K562 (cell line): ENCODE data around the gene CCDC9. TPM values are rescaled to one million over a fixed set of nuclear protein-coding genes. Genes with fewer than 3 reads are reported as not detected.
A peak's percentile ranks its signal among the peaks of the same experiment; 100 is the strongest.

Experiments used
- CSDE1 ChIP-seq, 2 experiments: fragments of 450-650 bp; IDR thresholded peaks; 2 replicates each; pipeline ENCODE4 v1.6.1; 2016; ENCODE audit warnings: mild to moderate bottlenecking in 1 of 2
- ERF ChIP-seq: fragments of 450-650 bp; formaldehyde crosslinking; IDR thresholded peaks from 2 replicates; pipeline ENCODE4 v1.4.0; 2020; ENCODE audit warnings: mild to moderate bottlenecking, mixed read lengths
- FOXA3 ChIP-seq, 2 experiments: fragments of 450-650 bp in 1 of 2; sonication (generic) in 1 of 2; formaldehyde crosslinking; IDR thresholded peaks in 1 of 2; conservative IDR thresholded peaks in 1 of 2; 2 replicates each; pipeline versions ENCODE4 v1.4.0 to v1.8.0; 2020 to 2022; ENCODE audit warnings: mild to moderate bottlenecking in 2 of 2, missing genetic modification reagents in 1 of 2
- GTF2E2 ChIP-seq: fragments of 200-800 bp; sonication (Bioruptor generic); IDR thresholded peaks from 2 replicates; pipeline ENCODE4 v1.6.1; 2016; ENCODE audit warnings: missing genetic modification characterization, missing compliant biosample characterization
- KDM2B ChIP-seq: fragments of 250-450 bp; sonication (Bioruptor Pico); IDR thresholded peaks from 2 replicates; pipeline ENCODE4 v1.8.0; 2021; ENCODE audit warnings: mild to moderate bottlenecking, moderate library complexity
- KLF6 ChIP-seq: fragments of 250-450 bp; sonication (Bioruptor Pico); IDR thresholded peaks from 2 replicates; pipeline ENCODE4 v1.4.0; 2020; ENCODE audit warnings: mild to moderate bottlenecking, moderate library complexity, borderline replicate concordance
- LARP7 ChIP-seq: fragments of 450-650 bp; IDR thresholded peaks from 2 replicates; pipeline ENCODE4 v1.6.1; 2016
- RBBP5 ChIP-seq: fragments of 200-600 bp; sonication (generic); IDR thresholded peaks from 2 replicates; pipeline ENCODE4 v1.6.1; 2012; ENCODE audit warnings: borderline replicate concordance, mild to moderate bottlenecking, low read length, control low read depth, inconsistent platforms; ENCODE audit not compliant: insufficient read depth, poor library complexity, severe bottlenecking
- SRSF7 ChIP-seq: fragments of 200-400 bp; formaldehyde crosslinking; optimal IDR thresholded peaks from 2 replicates; pipeline ENCODE3; 2017; ENCODE audit warnings: mild to moderate bottlenecking, low read depth, low read length
- TFAP4 ChIP-seq: sonication (generic); formaldehyde crosslinking; IDR thresholded peaks from 2 replicates; pipeline ENCODE4 v1.8.0; 2022; ENCODE audit warnings: missing genetic modification reagents, mild to moderate bottlenecking, moderate library complexity, borderline replicate concordance
- THRAP3 ChIP-seq: fragments of 450-650 bp; IDR thresholded peaks from 2 replicates; pipeline ENCODE4 v1.6.1; 2016; ENCODE audit warnings: mild to moderate bottlenecking, inconsistent platforms, borderline replicate concordance
- TOE1 ChIP-seq, 2 experiments: fragments of 450-650 bp in 1 of 2; sonication (generic) in 1 of 2; formaldehyde crosslinking in 1 of 2; IDR thresholded peaks; 2 replicates each; pipeline versions ENCODE4 v1.7.1 to v1.8.0; 2016 to 2022; ENCODE audit warnings: borderline replicate concordance in 2 of 2, mild to moderate bottlenecking in 2 of 2, antibody characterized with exemption in 1 of 2, inconsistent platforms in 1 of 2, low read depth in 1 of 2, missing genetic modification reagents in 1 of 2, moderate library complexity in 1 of 2
- TRIM24 ChIP-seq, 2 experiments: fragments of 450-650 bp; IDR thresholded peaks; 2 replicates each; pipeline ENCODE4 v1.6.1; 2016
- ZMIZ1 ChIP-seq, 2 experiments: fragments of 150-350 bp in 1 of 2; IDR thresholded peaks; 2 replicates each; pipeline ENCODE4 v1.6.1; 2012 to 2016; ENCODE audit warnings: low read depth in 2 of 2, low read length in 2 of 2, mild to moderate bottlenecking in 1 of 2, moderate library complexity in 1 of 2
- polyA plus RNA-seq, 8 experiments: library from polyadenylated mRNA; depleted of rRNA in 4 of 8; stranded (reverse) in 5 of 8; unstranded in 3 of 8; fragments of >200 nt; fragmentation: Nextera tagmentation in 2 of 8; fragmentation: Illumina TruSeq in 1 of 8; extraction: Ambion mirVana in 2 of 8; extraction: Trizol in 1 of 8; gene quantifications; 2 replicates each; pipeline versions ENCODE4 v1.2.1 to v1.2.3, GENCODE V29; 2011 to 2014; ENCODE audit warnings: inconsistent platforms in 1 of 8, missing spikeins in 1 of 8
- total RNA-seq, 7 experiments: library from RNA; depleted of rRNA in 6 of 7; stranded (reverse); fragments of >200 nt in 6 of 7; fragmentation: Illumina TruSeq in 2 of 7; extraction: Trizol in 2 of 7; gene quantifications; 2 replicates each; pipeline versions ENCODE4 v1.2.1 to v1.2.3, GENCODE V29; 2011 to 2021; ENCODE audit warnings: low replicate concordance in 1 of 7
- TF ChIP-seq, protein P1 (sequence below): fragments of 450-650 bp; IDR thresholded peaks from 2 replicates; pipeline ENCODE4 v1.7.1; 2018; ENCODE audit warnings: mild to moderate bottlenecking, low read depth; ENCODE audit not compliant: partially characterized antibody
- TF ChIP-seq, protein P2 (sequence below): fragments of 200-800 bp; sonication (Bioruptor generic); IDR thresholded peaks from 2 replicates; pipeline ENCODE4 v1.6.1; 2017; ENCODE audit warnings: missing genetic modification characterization, missing compliant biosample characterization

CCDC9 gene
- total and polyA plus RNA-seq, 9 of the 15 experiments (the other 6 are each of a cell fraction or from before 2014, with no cell fraction given): 0.23 to 38.6 (median 8.4) TPM

DNA sequence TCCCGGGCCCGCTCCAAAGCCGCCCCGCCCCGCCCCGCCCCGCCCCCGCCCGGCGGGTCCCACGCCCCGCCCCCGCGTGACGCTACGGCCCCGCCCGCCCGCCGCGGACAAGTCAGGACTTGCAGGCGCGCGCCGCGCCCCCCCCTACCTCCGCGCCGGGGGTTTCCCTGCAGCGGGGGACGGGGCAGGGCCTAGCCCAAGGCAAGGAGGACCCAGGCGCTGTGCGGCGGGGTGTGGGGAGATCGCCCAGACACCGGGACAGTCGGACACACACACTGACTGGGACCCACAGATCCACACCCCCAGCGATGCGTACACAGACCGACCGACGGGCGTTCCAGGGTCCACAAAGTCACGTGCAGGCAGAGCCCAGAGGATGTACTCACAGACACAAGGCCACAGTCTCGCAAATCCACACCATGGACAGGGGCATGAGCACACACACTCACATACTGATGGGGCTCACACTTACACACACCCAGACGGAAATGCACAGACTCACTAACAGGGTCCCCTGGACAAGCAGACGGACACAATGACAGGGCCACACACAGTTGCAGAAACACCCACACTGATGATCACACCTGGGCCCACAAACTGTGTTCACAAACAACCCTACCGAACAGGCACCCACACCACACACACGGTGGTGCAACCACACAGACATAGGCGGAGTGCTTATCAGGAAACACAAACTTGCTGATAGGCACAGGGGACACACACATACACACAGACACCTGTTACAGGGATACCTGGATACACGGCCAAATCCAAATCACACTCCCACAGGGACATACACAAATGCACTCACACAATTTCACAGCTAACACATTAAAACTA is 24.9 kb upstream of the CCDC9 start (continued):
- TF ChIP-seq, protein P1, sequence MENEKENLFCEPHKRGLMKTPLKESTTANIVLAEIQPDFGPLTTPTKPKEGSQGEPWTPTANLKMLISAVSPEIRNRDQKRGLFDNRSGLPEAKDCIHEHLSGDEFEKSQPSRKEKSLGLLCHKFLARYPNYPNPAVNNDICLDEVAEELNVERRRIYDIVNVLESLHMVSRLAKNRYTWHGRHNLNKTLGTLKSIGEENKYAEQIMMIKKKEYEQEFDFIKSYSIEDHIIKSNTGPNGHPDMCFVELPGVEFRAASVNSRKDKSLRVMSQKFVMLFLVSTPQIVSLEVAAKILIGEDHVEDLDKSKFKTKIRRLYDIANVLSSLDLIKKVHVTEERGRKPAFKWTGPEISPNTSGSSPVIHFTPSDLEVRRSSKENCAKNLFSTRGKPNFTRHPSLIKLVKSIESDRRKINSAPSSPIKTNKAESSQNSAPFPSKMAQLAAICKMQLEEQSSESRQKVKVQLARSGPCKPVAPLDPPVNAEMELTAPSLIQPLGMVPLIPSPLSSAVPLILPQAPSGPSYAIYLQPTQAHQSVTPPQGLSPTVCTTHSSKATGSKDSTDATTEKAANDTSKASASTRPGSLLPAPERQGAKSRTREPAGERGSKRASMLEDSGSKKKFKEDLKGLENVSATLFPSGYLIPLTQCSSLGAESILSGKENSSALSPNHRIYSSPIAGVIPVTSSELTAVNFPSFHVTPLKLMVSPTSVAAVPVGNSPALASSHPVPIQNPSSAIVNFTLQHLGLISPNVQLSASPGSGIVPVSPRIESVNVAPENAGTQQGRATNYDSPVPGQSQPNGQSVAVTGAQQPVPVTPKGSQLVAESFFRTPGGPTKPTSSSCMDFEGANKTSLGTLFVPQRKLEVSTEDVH: peak; percentile 17
- TF ChIP-seq KLF6 (CRISPR knock-in tag) (0 out of 2 replicates have a peak, but pooled peaks have one; percentile 13), CSDE1 (IDR thresholded peaks at IDR 0.05) (no peak), FOXA3 (CRISPR knock-in tag; conservative IDR thresholded peaks at IDR 0.05 in 1 of 2, IDR thresholded peaks at IDR 0.05 in 1 of 2) (0 out of 4 replicates have a peak, but pooled peaks of 1 of the 2 experiments have one; percentile 64), ZMIZ1 (IDR thresholded peaks at IDR 0.05; ENCODE audit: low read depth in 2 of 2, low read length in 2 of 2) (0 out of 4 replicates have a peak, but pooled peaks of 1 of the 2 experiments have one; percentile 3), TOE1 (IDR thresholded peaks at IDR 0.05; ENCODE audit: borderline replicate concordance) (peak; percentile 74; the same call in 1 of the 2 replicates), TOE1 (CRISPR knock-in tag; IDR thresholded peaks at IDR 0.05; ENCODE audit: borderline replicate concordance, low read depth) (no peak), ERF (0 out of 2 replicates have a peak, but pooled peaks have one; percentile 22), LARP7 (0 out of 2 replicates have a peak, but pooled peaks have one; percentile 19), GTF2E2 (tag) (0 out of 2 replicates have a peak, but pooled peaks have one; percentile 4), KDM2B (0 out of 2 replicates have a peak, but pooled peaks have one; percentile 26), SRSF7 (no peak), TRIM24 (IDR thresholded peaks at IDR 0.05) (0 out of 4 replicates have a peak, but pooled peaks of 1 of the 2 experiments have one; percentile 33), THRAP3 (0 out of 2 replicates have a peak, but pooled peaks have one; percentile 76), RBBP5 (no peak), TFAP4 (CRISPR knock-in tag) (peak; percentile 62; the same call in 1 of the 2 replicates)
- TF ChIP-seq, protein P2, sequence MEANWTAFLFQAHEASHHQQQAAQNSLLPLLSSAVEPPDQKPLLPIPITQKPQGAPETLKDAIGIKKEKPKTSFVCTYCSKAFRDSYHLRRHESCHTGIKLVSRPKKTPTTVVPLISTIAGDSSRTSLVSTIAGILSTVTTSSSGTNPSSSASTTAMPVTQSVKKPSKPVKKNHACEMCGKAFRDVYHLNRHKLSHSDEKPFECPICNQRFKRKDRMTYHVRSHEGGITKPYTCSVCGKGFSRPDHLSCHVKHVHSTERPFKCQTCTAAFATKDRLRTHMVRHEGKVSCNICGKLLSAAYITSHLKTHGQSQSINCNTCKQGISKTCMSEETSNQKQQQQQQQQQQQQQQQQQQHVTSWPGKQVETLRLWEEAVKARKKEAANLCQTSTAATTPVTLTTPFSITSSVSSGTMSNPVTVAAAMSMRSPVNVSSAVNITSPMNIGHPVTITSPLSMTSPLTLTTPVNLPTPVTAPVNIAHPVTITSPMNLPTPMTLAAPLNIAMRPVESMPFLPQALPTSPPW (CRISPR knock-in tag): peak; percentile 95
